ENCODE measurements around the gene ARL3. TPM values are rescaled to one million over a fixed set of nuclear protein-coding genes. Genes with fewer than 3 reads are reported as not detected.
A peak's percentile ranks its signal among the peaks of the same experiment; 100 is the strongest.

Gene ARL3
- total and polyA plus RNA-seq, 7 donors, result 4.6 to 12.0 (median 8.3) TPM

DNA sequence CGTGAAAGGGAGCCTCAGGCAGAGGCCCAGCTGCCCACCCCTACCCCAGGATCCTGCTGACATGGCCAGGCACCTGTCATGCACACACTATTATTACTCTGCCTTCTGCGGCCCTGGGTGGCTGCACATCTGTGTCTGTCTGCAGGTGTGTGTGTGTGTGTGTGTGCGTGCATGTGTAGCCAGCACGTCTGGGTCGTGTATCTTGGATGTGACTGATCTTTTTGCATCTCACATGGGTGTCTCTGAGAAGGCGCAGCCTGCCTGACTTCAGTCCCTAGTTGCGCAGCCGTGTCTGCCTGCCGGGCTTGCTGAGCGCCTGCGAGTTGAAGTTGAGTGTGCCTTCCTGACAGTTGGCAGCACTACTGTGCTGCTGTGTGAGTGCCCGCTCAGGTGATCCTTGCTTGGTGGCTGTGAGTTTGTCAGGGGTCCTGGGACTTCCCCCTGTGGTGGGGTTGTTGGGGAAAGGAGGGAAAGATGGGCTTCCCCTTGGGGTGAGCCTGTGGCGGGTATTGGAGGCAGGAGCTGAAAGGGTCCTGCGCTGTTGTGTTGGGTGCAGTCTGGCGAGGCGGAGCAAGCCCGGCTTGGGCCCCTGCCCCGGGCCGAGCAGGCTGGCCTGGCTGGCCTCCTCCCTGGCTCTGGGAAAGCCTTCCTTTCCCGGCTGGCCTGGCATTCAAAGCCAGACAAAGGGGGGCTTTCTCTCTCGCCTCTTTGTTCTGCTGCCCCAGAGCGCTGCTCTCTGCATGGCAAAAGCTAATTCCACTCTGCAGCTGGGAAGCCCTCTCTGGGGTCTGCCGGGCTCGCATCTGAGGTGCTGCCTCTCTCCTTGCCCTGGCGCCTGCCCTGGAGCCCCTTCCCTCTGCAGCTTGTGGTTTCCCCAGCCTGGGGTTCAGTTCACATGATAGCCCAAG is 65.1 kb downstream of the ARL3 start:
- WGBS, 2 donors, result 30 to 40% methylated on average over 25 of the region's 25 CpGs
- Histone ChIP-seq H3K27me3 (no peaks in the 10 kb centered on the region), H3K4me1 (peaks cover 0 to 80% (median 73%) of the 10 kb centered on the region in 4 donors), H3K9me3 (no peaks in the 10 kb centered on the region), H3K4me3 (peak overlapping the region; percentile 4 to 97 (median 52)), H3K36me3 (peaks cover 0 to 18% (median 5%) of the 10 kb centered on the region in 4 donors), H3K27ac (peak overlapping the region; percentile 67 to 100 (median 95))
- TF ChIP-seq EP300 (IDR thresholded peaks at IDR 0.05), result no peak
- no peak for DNase-seq
- intact Hi-C loops (cut with DNase I), result loop anchor here (10.0 kb wide), 1 partner anchor 254 kb away; the partner anchor contains the start of gene NFKB2

GRCh38 chr10:102648269-102648888 is 65.8 kb downstream of the ARL3 start:
- H3K27ac ChIP-seq, result peak overlapping the region; percentile 67 to 100 (median 95)
- intact Hi-C loops (cut with DNase I), result loop anchor here (10.0 kb wide), 1 partner anchor 254 kb away; the partner anchor contains the start of gene NFKB2
- TF ChIP-seq POLR2AphosphoS5 (IDR thresholded peaks at IDR 0.05), result no peak
- no peak for TF ChIP-seq EP300 (IDR thresholded peaks at IDR 0.05)
- TF ChIP-seq, protein P1, sequence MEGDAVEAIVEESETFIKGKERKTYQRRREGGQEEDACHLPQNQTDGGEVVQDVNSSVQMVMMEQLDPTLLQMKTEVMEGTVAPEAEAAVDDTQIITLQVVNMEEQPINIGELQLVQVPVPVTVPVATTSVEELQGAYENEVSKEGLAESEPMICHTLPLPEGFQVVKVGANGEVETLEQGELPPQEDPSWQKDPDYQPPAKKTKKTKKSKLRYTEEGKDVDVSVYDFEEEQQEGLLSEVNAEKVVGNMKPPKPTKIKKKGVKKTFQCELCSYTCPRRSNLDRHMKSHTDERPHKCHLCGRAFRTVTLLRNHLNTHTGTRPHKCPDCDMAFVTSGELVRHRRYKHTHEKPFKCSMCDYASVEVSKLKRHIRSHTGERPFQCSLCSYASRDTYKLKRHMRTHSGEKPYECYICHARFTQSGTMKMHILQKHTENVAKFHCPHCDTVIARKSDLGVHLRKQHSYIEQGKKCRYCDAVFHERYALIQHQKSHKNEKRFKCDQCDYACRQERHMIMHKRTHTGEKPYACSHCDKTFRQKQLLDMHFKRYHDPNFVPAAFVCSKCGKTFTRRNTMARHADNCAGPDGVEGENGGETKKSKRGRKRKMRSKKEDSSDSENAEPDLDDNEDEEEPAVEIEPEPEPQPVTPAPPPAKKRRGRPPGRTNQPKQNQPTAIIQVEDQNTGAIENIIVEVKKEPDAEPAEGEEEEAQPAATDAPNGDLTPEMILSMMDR (IDR thresholded peaks at IDR 0.05), result no peak
- no peak for TF ChIP-seq POLR2A (IDR thresholded peaks at IDR 0.05)
- H3K4me1 ChIP-seq, result peaks cover 0 to 77% (median 71%) of the 10 kb centered on the region in 4 donors
- no peak for DNase-seq
- H3K4me3 ChIP-seq, result peak overlapping the region; percentile 2 to 97 (median 50)
- no peaks in the 10 kb centered on the region for H3K9me3 ChIP-seq
- 50 to 51% methylated on average over 12 of the region's 12 CpGs for WGBS, 2 donors
- peaks cover 0 to 11% (median 5%) of the 10 kb centered on the region in 4 donors for H3K36me3 ChIP-seq
- H3K27me3 ChIP-seq, result no peaks in the 10 kb centered on the region

GRCh38 chr10:102647443-102648268 is 66.5 kb downstream of the ARL3 start:
- Histone ChIP-seq H3K4me1 (peaks cover 0 to 73% (median 68%) of the 10 kb centered on the region in 4 donors), H3K9me3 (no peaks in the 10 kb centered on the region), H3K36me3 (peaks cover 0 to 10% (median 2%) of the 10 kb centered on the region in 4 donors), H3K27me3 (no peaks in the 10 kb centered on the region), H3K27ac (peak overlapping the region; percentile 92 to 100 (median 99)), H3K4me3 (peak overlapping the region; percentile 57 to 97 (median 88))
- intact Hi-C loops (cut with DNase I), result loop anchor here (2.0 to 10.0 kb wide), 3 partner anchors 53 to 253 kb away; partner anchors contain the start of gene NFKB2
- DNase-seq, result no peak
- TF ChIP-seq POLR2A (IDR thresholded peaks at IDR 0.05), result no peak
- no peak for TF ChIP-seq POLR2AphosphoS5 (IDR thresholded peaks at IDR 0.05)
- TF ChIP-seq, protein P1 (IDR thresholded peaks at IDR 0.05), result no peak
- WGBS, 2 donors, result 61 to 69% methylated on average over 7 of the region's 7 CpGs

DNA sequence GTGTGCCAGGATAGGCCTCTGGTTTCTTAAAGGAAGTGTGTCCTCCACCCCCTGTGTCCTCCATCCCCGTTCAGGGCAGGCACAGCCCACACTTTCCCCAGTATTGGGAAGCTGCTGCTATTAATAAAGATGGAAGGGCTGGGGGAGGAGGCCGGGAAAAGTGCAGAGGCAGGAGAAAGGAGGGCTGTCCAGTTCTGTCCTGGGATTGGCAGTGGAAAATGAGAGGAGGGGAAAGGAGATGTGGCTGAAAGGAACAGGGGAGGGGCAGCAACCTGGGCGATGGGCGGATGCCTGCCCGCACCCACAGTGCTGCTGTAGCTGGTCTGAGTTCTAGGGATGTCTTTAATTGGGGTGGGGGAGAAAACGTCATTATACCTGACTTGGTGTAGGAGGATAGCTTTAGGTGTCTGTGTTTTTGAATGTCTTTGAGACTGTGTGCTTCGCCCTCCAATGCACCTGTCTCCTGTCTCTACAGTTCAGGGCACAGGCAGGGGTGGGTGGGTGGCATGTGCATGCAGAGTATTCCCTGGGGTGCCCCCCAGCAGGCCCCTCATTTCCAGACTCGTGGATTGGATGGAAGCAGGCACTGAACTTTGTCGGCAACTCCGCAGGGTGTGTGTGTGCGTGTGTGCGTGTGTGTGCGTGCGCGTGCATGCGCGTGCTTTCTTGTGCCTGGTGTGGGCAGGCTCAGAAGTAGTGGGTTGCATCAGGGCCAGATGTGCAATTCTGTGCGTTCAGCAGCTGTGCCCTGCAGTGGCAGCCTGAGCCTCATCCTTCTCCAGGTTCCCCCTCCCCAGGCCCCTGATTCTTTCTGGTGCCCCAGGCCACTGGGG is 67.4 kb downstream of the ARL3 start:
- Histone ChIP-seq H3K9me3 (no peaks in the 10 kb centered on the region), H3K4me1 (peaks cover 0 to 64% (median 61%) of the 10 kb centered on the region in 4 donors), H3K27me3 (no peaks in the 10 kb centered on the region), H3K27ac (peak overlapping the region; percentile 92 to 100 (median 99)), H3K4me3 (peak overlapping the region; percentile 57 to 97 (median 88)), H3K36me3 (peaks cover 0 to 8% (median 0%) of the 10 kb centered on the region in 4 donors)
- TF ChIP-seq POLR2AphosphoS5 (IDR thresholded peaks at IDR 0.05) (no peak), POLR2A (IDR thresholded peaks at IDR 0.05) (no peak), EP300 (IDR thresholded peaks at IDR 0.05) (no peak)
- intact Hi-C loops (cut with DNase I), result loop anchor here (2.0 to 10.0 kb wide), 3 partner anchors 52 to 252 kb away; partner anchors contain the start of gene NFKB2
- WGBS, 2 donors, result 12 to 18% methylated on average over 18 of the region's 18 CpGs
- no peak for DNase-seq

Data from sigmoid colon (tissue), 7 donors.